Uterus (tissue), 4 donors: ENCODE results near the gene TRIM37. TPM values are rescaled to one million over a fixed set of nuclear protein-coding genes. Genes with fewer than 3 reads are reported as not detected.

ENCODE experiments used
- DNase-seq, 2 donors: peaks; one replicate each; pipeline ENCODE4 v3.0.0-alpha.2; 2019 to 2020
- H3K27ac ChIP-seq, 2 donors: fragments of 200-600 bp; sonication (generic); 1 replicate in 1 of 2; 2 replicates in 1 of 2; pipeline ENCODE4 v1.5.1; 2016 to 2018
- H3K27me3 ChIP-seq, 2 donors: fragments of 200-600 bp; sonication (generic); one replicate each; pipeline ENCODE4 v1.5.1; 2018 to 2019; ENCODE audit warnings: control low read depth in 1 of 2
- H3K36me3 ChIP-seq, 2 donors: fragments of 200-600 bp; sonication (generic); one replicate each; pipeline ENCODE4 v1.5.1; 2019; ENCODE audit warnings: control low read depth in 1 of 2
- H3K4me1 ChIP-seq, 2 donors: fragments of 200-600 bp; sonication (generic); one replicate each; pipeline ENCODE4 v1.5.1; 2018 to 2019; ENCODE audit warnings: control low read depth in 1 of 2
- H3K4me3 ChIP-seq, 2 donors: fragments of 200-600 bp; sonication (generic); 1 replicate in 1 of 2; 2 replicates in 1 of 2; pipeline ENCODE4 v1.5.1; 2018 to 2019; ENCODE audit warnings: mild to moderate bottlenecking in 1 of 2
- H3K9me3 ChIP-seq, 2 donors: fragments of 200-600 bp; sonication (generic); one replicate each; pipeline ENCODE4 v1.5.1; 2019; ENCODE audit warnings: control low read depth in 1 of 2
- POLR2A ChIP-seq, 2 donors: fragments of 450-650 bp; IDR thresholded peaks; one replicate each; pipeline ENCODE4 v1.6.1; 2016; ENCODE audit warnings: antibody characterized with exemption in 2 of 2, mild to moderate bottlenecking in 1 of 2, moderate library complexity in 1 of 2
- intact Hi-C: fragments of 100-400 bp; cut with DNase I; formaldehyde crosslinking; loops from one replicate; pipeline ENCODE4 v1.15.1; 2023; ENCODE audit warnings: low total_unique reads
- total RNA-seq, 4 donors: library from RNA; depleted of rRNA in 3 of 4; stranded (reverse); fragments of >200 nt in 3 of 4; gene quantifications; one replicate each; pipeline versions ENCODE4 v1.1.0 to v1.2.4, GENCODE V29; 2014 to 2023
- TF ChIP-seq, protein P1 (sequence below), 4 experiments: fragments of 200-600 bp in 2 of 4; fragments of 450-650 bp in 2 of 4; sonication (generic) in 2 of 4; IDR thresholded peaks; one replicate each; pipeline ENCODE4 v1.5.1; 2016 to 2019; ENCODE audit warnings: antibody characterized with exemption in 4 of 4, mild to moderate bottlenecking in 2 of 4, moderate library complexity in 1 of 4
- donor health status: DM: yes; HTN: yes; CAD: no.

The TRIM37 gene
- total RNA-seq, 4 donors from 2014 or later: 5.0 to 38.9 (median 21.4) TPM

DNA sequence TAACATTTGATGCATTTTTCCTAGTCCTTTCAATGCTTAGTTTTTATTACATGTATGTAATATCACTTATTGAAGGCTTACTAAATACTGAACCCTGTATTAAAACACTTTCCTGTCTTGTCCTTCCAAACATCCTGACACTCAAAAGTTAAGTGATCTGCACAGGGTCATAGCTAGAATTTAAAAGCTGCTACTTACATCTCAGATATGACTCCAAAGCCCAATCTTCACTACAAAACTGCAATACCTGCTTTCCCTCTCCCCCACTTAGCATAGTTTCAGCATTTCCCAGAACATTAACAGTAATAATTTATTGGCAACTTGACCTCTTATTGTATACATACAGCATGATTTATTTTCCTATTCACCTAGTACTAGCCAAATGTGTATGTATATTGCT lies 4.3 kb upstream of the TRIM37 start:
- no peak overlapping the region for H3K4me3 ChIP-seq
- no peaks in the 10 kb centered on the region for H3K9me3 ChIP-seq
- no peaks in the 10 kb centered on the region for H3K36me3 ChIP-seq
- TF ChIP-seq, protein P1, sequence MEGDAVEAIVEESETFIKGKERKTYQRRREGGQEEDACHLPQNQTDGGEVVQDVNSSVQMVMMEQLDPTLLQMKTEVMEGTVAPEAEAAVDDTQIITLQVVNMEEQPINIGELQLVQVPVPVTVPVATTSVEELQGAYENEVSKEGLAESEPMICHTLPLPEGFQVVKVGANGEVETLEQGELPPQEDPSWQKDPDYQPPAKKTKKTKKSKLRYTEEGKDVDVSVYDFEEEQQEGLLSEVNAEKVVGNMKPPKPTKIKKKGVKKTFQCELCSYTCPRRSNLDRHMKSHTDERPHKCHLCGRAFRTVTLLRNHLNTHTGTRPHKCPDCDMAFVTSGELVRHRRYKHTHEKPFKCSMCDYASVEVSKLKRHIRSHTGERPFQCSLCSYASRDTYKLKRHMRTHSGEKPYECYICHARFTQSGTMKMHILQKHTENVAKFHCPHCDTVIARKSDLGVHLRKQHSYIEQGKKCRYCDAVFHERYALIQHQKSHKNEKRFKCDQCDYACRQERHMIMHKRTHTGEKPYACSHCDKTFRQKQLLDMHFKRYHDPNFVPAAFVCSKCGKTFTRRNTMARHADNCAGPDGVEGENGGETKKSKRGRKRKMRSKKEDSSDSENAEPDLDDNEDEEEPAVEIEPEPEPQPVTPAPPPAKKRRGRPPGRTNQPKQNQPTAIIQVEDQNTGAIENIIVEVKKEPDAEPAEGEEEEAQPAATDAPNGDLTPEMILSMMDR (IDR thresholded peaks at IDR 0.05): no peak
- no peak for TF ChIP-seq POLR2A (IDR thresholded peaks at IDR 0.05)
- H3K27me3 ChIP-seq: no peaks in the 10 kb centered on the region
- H3K4me1 ChIP-seq: no peaks in the 10 kb centered on the region
- intact Hi-C loops: no loop called here
- no peak overlapping the region for H3K27ac ChIP-seq
- DNase-seq: no peak

DNA sequence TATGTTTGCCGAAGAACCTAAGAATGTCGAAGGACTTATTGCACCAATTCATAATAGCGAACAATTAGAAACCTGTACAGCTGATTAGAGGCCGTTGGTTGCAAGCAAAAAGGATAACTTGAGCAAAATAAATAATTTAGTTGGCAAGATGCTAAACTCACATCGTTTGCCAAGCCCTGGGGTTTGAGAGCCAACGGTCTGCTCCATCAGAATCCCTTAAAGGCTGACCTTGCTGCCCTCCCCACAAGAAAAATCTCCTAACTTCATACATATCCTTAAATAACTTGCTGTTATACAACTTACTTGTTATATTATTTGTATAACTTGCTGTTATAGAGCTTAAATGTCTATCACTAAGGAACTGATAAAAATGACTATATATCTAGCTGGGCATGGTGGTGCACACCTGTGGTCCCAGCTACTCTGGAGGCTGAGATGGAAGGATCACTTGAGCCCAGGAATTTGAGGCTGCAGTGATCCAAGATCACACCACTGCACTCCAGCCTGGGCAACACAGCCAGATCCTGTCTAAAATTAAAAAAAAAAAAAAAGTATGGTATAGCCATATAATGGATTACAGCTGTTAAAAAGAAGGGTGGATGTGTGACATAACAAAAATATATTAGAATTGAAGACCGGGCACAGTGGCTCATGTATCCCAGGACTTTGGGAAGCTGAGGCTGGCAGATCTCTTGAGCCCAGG lies 1.9 kb upstream of the TRIM37 start:
- Histone ChIP-seq H3K9me3 (no peaks in the 10 kb centered on the region), H3K4me1 (no peaks in the 10 kb centered on the region), H3K27me3 (no peaks in the 10 kb centered on the region), H3K36me3 (no peaks in the 10 kb centered on the region), H3K27ac (no peak overlapping the region), H3K4me3 (no peak overlapping the region)
- no peak for DNase-seq
- TF ChIP-seq POLR2A (IDR thresholded peaks at IDR 0.05): no peak
- TF ChIP-seq, protein P1 (IDR thresholded peaks at IDR 0.05): no peak
- intact Hi-C loops: no loop called here

DNA sequence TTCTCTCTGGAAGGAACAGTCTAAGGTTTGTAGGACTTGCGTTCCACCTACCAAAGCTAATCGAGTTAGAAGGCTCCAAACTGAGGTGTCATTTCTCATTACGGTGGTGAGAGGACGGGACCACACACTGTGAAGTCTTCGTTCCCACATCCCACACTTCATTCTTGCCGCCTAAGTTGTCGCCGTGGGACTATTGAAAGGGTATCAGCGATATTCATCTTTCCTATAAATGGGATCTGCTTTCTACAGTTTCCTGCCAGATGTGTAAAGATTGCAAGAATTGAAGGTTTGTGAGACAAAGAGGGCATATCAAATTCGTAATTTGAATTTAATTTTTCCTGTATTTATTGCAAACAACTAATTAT lies 608 bp upstream of the TRIM37 start:
- no peak for DNase-seq
- Histone ChIP-seq H3K36me3 (no peaks in the 10 kb centered on the region), H3K9me3 (no peaks in the 10 kb centered on the region), H3K27me3 (no peaks in the 10 kb centered on the region), H3K4me3 (peak overlapping the region; percentile 79 to 83), H3K27ac (peak overlapping the region; percentile 82), H3K4me1 (no peaks in the 10 kb centered on the region)
- TF ChIP-seq, protein P1 (IDR thresholded peaks at IDR 0.05): no peak
- no peak for TF ChIP-seq POLR2A (IDR thresholded peaks at IDR 0.05)
- intact Hi-C loops: no loop called here

DNA sequence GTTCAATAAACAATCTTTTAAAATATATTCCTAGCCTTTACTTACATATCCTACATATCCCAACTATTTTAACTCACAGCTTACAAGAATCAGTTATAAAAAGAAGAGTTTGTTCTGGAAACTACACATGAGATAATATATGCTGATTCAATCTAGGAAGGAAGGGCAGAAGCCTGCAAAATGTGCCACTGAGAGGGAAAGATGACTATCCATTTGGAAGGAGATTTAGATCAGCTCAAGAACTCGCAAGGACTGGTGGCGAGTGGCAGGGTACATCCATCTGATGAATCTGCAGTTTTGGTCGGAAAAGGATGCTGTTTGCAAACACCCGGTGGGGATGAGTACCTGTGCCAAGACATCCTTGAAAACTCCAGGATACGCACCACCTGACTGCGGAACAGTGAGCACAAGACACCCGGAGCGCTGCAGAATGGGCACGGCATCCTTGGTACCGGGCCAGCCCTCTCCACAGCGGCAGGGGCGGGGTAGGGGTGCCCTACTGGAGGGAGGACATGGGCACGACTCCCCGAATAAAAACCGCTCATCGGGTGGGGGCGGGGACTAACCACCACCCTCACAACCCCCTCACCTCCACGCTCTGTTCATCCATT lies 723 bp downstream of the TRIM37 start:
- Histone ChIP-seq H3K27me3 (no peaks in the 10 kb centered on the region), H3K27ac (peak overlapping the region; percentile 82), H3K9me3 (no peaks in the 10 kb centered on the region), H3K4me1 (no peaks in the 10 kb centered on the region), H3K4me3 (peak overlapping the region; percentile 79 to 83), H3K36me3 (no peaks in the 10 kb centered on the region)
- intact Hi-C loops: no loop called here
- TF ChIP-seq POLR2A (IDR thresholded peaks at IDR 0.05): no peak
- TF ChIP-seq, protein P1 (IDR thresholded peaks at IDR 0.05): no peak
- DNase-seq: peak; percentile 57 to 59

DNA sequence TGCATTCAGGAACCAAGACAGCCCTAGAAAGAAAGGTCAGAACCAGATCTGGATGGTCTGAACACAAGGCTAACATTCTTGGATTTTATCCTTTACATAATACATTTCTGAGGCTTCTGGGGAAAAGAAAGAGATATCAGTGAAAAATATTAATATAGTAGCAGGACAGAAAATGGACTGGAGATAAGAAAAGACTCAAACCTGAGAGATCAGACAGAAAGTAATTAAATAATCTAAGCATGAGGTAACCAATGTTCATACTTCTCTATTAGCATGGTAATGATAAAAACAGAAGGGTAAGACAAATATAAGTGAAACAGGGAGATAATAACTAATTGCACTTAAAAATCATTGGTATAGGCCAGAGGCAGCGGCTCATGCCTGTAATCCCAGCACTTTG lies 5.5 kb downstream of the TRIM37 start:
- H3K27ac ChIP-seq: no peak overlapping the region
- H3K9me3 ChIP-seq: no peaks in the 10 kb centered on the region
- no peak overlapping the region for H3K4me3 ChIP-seq
- TF ChIP-seq, protein P1 (IDR thresholded peaks at IDR 0.05): no peak
- no peak for TF ChIP-seq POLR2A (IDR thresholded peaks at IDR 0.05)
- intact Hi-C loops: no loop called here
- no peaks in the 10 kb centered on the region for H3K27me3 ChIP-seq
- no peak for DNase-seq
- no peaks in the 10 kb centered on the region for H3K36me3 ChIP-seq
- H3K4me1 ChIP-seq: no peaks in the 10 kb centered on the region
